Measurements from ENCODE around the gene RHOBTB1. TPM values are rescaled to one million over a fixed set of nuclear protein-coding genes. Genes with fewer than 3 reads are reported as not detected.

Gene RHOBTB1
- total and polyA plus RNA-seq, 2 experiments from 2014 or later: 18.4 to 40.8 TPM

DNA sequence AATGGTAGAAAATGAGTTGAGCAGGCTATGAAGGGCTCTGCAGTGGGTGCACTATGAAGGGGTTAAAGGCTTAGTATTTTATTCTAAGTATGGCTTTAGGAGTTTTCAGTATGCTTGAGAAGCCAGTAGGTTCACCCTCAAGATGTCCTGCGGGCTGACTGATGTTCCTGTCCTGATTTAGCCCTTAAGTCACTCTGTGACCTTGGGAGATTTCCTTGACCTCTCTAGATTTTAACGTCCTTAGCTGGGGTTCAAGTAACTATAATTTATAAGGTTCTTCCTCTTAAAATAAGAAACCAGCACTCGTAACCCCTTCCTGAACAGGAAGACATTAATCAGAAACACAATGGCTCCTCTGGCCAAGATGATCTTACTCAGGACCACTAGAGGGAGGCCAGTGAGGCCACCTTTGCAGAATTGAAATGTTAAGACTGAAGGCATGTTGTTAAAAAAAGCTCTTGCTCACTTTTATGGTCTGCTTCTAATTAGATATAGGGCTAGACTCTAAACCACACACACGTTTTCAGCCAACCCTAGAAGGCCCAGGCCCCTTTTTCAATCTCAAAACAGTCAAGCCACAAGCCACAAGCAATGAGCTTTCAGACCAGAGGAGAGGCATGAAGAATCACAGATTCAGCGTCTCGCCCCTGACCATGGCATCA lies 123.8 kb downstream of the RHOBTB1 start:
- no peaks in the 10 kb centered on the region for H3K9me2 ChIP-seq (replicated peaks; ENCODE audit: insufficient read depth)
- H3K27ac ChIP-seq: peak overlapping the region; percentile 12
- H3K79me2 ChIP-seq: no peaks in the 10 kb centered on the region
- no peak overlapping the region for H2AFZ ChIP-seq
- no peak for TF ChIP-seq EZH2phosphoT487 (IDR thresholded peaks at IDR 0.05; ENCODE audit: low read depth, severe bottlenecking, unreplicated experiment)
- peak; percentile 35 for TF ChIP-seq CTCF (IDR thresholded peaks at IDR 0.05; ENCODE audit: poor library complexity)
- H3K27me3 ChIP-seq: no peaks in the 10 kb centered on the region
- no peaks in the 10 kb centered on the region for H4K20me1 ChIP-seq (ENCODE audit: insufficient read depth, poor library complexity, severe bottlenecking)
- WGBS (ENCODE audit: low lambda C conversion rate, missing lambda C conversion rate): 57% methylated on average over 6 of the region's 6 CpGs
- DNase-seq (ENCODE audit: low spot score): no peak
- peaks cover 28% of the 10 kb centered on the region for H3K4me1 ChIP-seq (ENCODE audit: insufficient read depth)
- no peaks in the 10 kb centered on the region for H3K9me3 ChIP-seq (ENCODE audit: low read depth)
- H3K36me3 ChIP-seq (replicated peaks; ENCODE audit: insufficient read depth, low read depth): no peaks in the 10 kb centered on the region
- no peak overlapping the region for H3K4me3 ChIP-seq
- no peak overlapping the region for H3K4me2 ChIP-seq

Small RNA genes within 50 kb of the gene (small RNA-seq; reads per million reads assigned to genes)
- gene RNU2-72P: not detected

Other genes starting within 250 kb of the RHOBTB1 start
- gene CDK1, start 165.7 kb downstream of the RHOBTB1 start, total RNA-seq: 31.7 and 33.6 TPM in 2 replicates
- 23.1 and 31.6 TPM in 2 replicates for gene CDK1, start 165.7 kb downstream of the RHOBTB1 start, polyA plus RNA-seq